Stomach (tissue), 4 donors: ENCODE results near the gene GDPD3.

ENCODE experiments used
- CTCF ChIP-seq, 7 experiments: fragments of 450-650 bp in 4 of 7; fragments of 200-600 bp in 3 of 7; sonication (generic) in 3 of 7; IDR thresholded peaks; one replicate each; pipeline ENCODE4 v1.5.1; 2016 to 2019; ENCODE audit warnings: antibody characterized with exemption in 7 of 7, control low read depth in 2 of 7, mild to moderate bottlenecking in 1 of 7
- EP300 ChIP-seq: sonication (generic); formaldehyde crosslinking; IDR thresholded peaks from one replicate; pipeline ENCODE4 v1.6.1; 2017; ENCODE audit warnings: antibody characterized with exemption
- POLR2A ChIP-seq, 4 donors: fragments of 450-650 bp; IDR thresholded peaks; one replicate each; pipeline ENCODE4 v1.6.1; 2016; ENCODE audit warnings: antibody characterized with exemption in 4 of 4, control low read depth in 2 of 4, mild to moderate bottlenecking in 1 of 4, moderate library complexity in 1 of 4
- POLR2AphosphoS5 ChIP-seq, 3 donors: sonication (generic); formaldehyde crosslinking; IDR thresholded peaks; one replicate each; pipeline ENCODE4 v1.6.1; 2016; ENCODE audit warnings: antibody characterized with exemption in 3 of 3

GRCh38 chr16:30069611-30070462 is 43.5 kb downstream of the GDPD3 start:
- TF ChIP-seq POLR2A (IDR thresholded peaks at IDR 0.05) = no peak
- TF ChIP-seq CTCF (IDR thresholded peaks at IDR 0.05) = no peak
- no peak for TF ChIP-seq EP300
- no peak for TF ChIP-seq POLR2AphosphoS5 (IDR thresholded peaks at IDR 0.05)
